Measurements from ENCODE around the gene PTPRN2. TPM values are rescaled to one million over a fixed set of nuclear protein-coding genes. Genes with fewer than 3 reads are reported as not detected.
A peak's percentile ranks its signal among the peaks of the same experiment; 100 is the strongest.
"Not testable (repeated sequence)": the region's sequence is repeated elsewhere in the genome, so short reads cannot be mapped to it uniquely, and the experiment has no call there.

The PTPRN2 gene
- total and polyA plus RNA-seq, 2 donors from 2014 or later: 4.8 to 6.2 TPM

GRCh38 chr7:158461824-158462223 is 125.8 kb downstream of the PTPRN2 start:
- Histone ChIP-seq H3K9ac (ENCODE audit: low read length in 3 of 3) (no peak overlapping the region), H3K36me3 (ENCODE audit: control insufficient read depth in 2 of 3, insufficient read depth in 3 of 3, low read length in 3 of 3) (no peaks in the 10 kb centered on the region), H3K4me3 (ENCODE audit: low read length in 3 of 3) (no peak overlapping the region), H3K27ac (ENCODE audit: low read depth in 2 of 2, low read length in 2 of 2) (no peak overlapping the region), H3K4me1 (ENCODE audit: control insufficient read depth in 2 of 3, insufficient read depth in 2 of 3, low read depth in 1 of 3, low read length in 3 of 3) (no peaks in the 10 kb centered on the region), H3K27me3 (ENCODE audit: control insufficient read depth, insufficient read depth, low read length) (no peaks in the 10 kb centered on the region), H3K9me3 (ENCODE audit: control insufficient read depth in 2 of 3, insufficient read depth in 1 of 3, low read length in 3 of 3) (peaks cover 0 to 3% (median 3%) of the 10 kb centered on the region in 3 donors)
- intact Hi-C loops (cut with DNase I): no loop called here
- FAIRE-seq (no peak), DNase-seq (peak in 1 of 5 donors; percentile 42)
- no peak for TF ChIP-seq CTCF (IDR thresholded peaks at IDR 0.05; ENCODE audit: borderline replicate concordance, extremely low read depth, insufficient read depth)

GRCh38 chr7:158460665-158461064 is 127.0 kb downstream of the PTPRN2 start:
- no peak overlapping the region for H3K27ac ChIP-seq (ENCODE audit: low read depth in 2 of 2, low read length in 2 of 2)
- H3K9me3 ChIP-seq (ENCODE audit: control insufficient read depth in 2 of 3, insufficient read depth in 1 of 3, low read length in 3 of 3): peaks cover 0 to 3% (median 3%) of the 10 kb centered on the region in 3 donors
- TF ChIP-seq CTCF (IDR thresholded peaks at IDR 0.05; ENCODE audit: borderline replicate concordance, extremely low read depth, insufficient read depth): no peak
- H3K36me3 ChIP-seq (ENCODE audit: control insufficient read depth in 2 of 3, insufficient read depth in 3 of 3, low read length in 3 of 3): no peaks in the 10 kb centered on the region
- intact Hi-C loops (cut with DNase I): no loop called here
- FAIRE-seq (no peak), DNase-seq (no peak)
- H3K4me1 ChIP-seq (ENCODE audit: control insufficient read depth in 2 of 3, insufficient read depth in 2 of 3, low read depth in 1 of 3, low read length in 3 of 3): no peaks in the 10 kb centered on the region
- H3K27me3 ChIP-seq (ENCODE audit: control insufficient read depth, insufficient read depth, low read length): no peaks in the 10 kb centered on the region
- no peak overlapping the region for H3K9ac ChIP-seq (ENCODE audit: low read length in 3 of 3)
- no peak overlapping the region for H3K4me3 ChIP-seq (ENCODE audit: low read length in 3 of 3)

GRCh38 chr7:158458716-158459282 is 128.8 kb downstream of the PTPRN2 start:
- TF ChIP-seq CTCF (IDR thresholded peaks at IDR 0.05; ENCODE audit: borderline replicate concordance, extremely low read depth, insufficient read depth): no peak
- H3K4me3 ChIP-seq (ENCODE audit: low read length in 3 of 3): no peak overlapping the region
- H3K9me3 ChIP-seq (ENCODE audit: control insufficient read depth in 2 of 3, insufficient read depth in 1 of 3, low read length in 3 of 3): peaks cover 0 to 3% (median 3%) of the 10 kb centered on the region in 3 donors
- intact Hi-C loops (cut with DNase I): no loop called here
- FAIRE-seq (no peak), DNase-seq (peak in 1 of 5 donors; percentile 35)
- H3K9ac ChIP-seq (ENCODE audit: low read length in 3 of 3): no peak overlapping the region
- H3K27ac ChIP-seq (ENCODE audit: low read depth in 2 of 2, low read length in 2 of 2): no peak overlapping the region
- no peaks in the 10 kb centered on the region for H3K4me1 ChIP-seq (ENCODE audit: control insufficient read depth in 2 of 3, insufficient read depth in 2 of 3, low read depth in 1 of 3, low read length in 3 of 3)
- no peaks in the 10 kb centered on the region for H3K36me3 ChIP-seq (ENCODE audit: control insufficient read depth in 2 of 3, insufficient read depth in 3 of 3, low read length in 3 of 3)
- no peaks in the 10 kb centered on the region for H3K27me3 ChIP-seq (ENCODE audit: control insufficient read depth, insufficient read depth, low read length)

GRCh38 chr7:158458096-158458495 is 129.5 kb downstream of the PTPRN2 start:
- intact Hi-C loops (cut with DNase I): no loop called here
- H3K4me3 ChIP-seq (ENCODE audit: low read length in 3 of 3): no peak overlapping the region
- no peak overlapping the region for H3K9ac ChIP-seq (ENCODE audit: low read length in 3 of 3)
- no peak for TF ChIP-seq CTCF (IDR thresholded peaks at IDR 0.05; ENCODE audit: borderline replicate concordance, extremely low read depth, insufficient read depth)
- no peaks in the 10 kb centered on the region for H3K4me1 ChIP-seq (ENCODE audit: control insufficient read depth in 2 of 3, insufficient read depth in 2 of 3, low read depth in 1 of 3, low read length in 3 of 3)
- peaks cover 0 to under 1% (median 0%) of the 10 kb centered on the region in 3 donors for H3K9me3 ChIP-seq (ENCODE audit: control insufficient read depth in 2 of 3, insufficient read depth in 1 of 3, low read length in 3 of 3)
- no peak overlapping the region for H3K27ac ChIP-seq (ENCODE audit: low read depth in 2 of 2, low read length in 2 of 2)
- DNase-seq: peak in 2 of 5 donors; percentile 48 to 67
- H3K36me3 ChIP-seq (ENCODE audit: control insufficient read depth in 2 of 3, insufficient read depth in 3 of 3, low read length in 3 of 3): no peaks in the 10 kb centered on the region
- FAIRE-seq: no peak
- no peaks in the 10 kb centered on the region for H3K27me3 ChIP-seq (ENCODE audit: control insufficient read depth, insufficient read depth, low read length)

- peak in 1 of 5 donors; percentile 58 for DNase-seq
- intact Hi-C loops (cut with DNase I); H3K27me3 ChIP-seq (ENCODE audit: control insufficient read depth, insufficient read depth, low read length); H3K36me3 ChIP-seq (ENCODE audit: control insufficient read depth in 2 of 3, insufficient read depth in 3 of 3, low read length in 3 of 3); H3K9ac ChIP-seq (ENCODE audit: low read length in 3 of 3); FAIRE-seq; H3K27ac ChIP-seq (ENCODE audit: low read depth in 2 of 2, low read length in 2 of 2); H3K4me3 ChIP-seq (ENCODE audit: low read length in 3 of 3); H3K9me3 ChIP-seq (ENCODE audit: control insufficient read depth in 2 of 3, insufficient read depth in 1 of 3, low read length in 3 of 3); H3K4me1 ChIP-seq (ENCODE audit: control insufficient read depth in 2 of 3, insufficient read depth in 2 of 3, low read depth in 1 of 3, low read length in 3 of 3): not testable (repeated sequence)
Observed at GRCh38 chr7:158457586-158457985, 130.0 kb downstream of the PTPRN2 start.

Data from kidney (tissue), 14 donors.